NCI-H187 treated with DMSO at 0.1 percent for 48 hours (cell line): Measurements from ENCODE around the gene PRR20C.
"Not testable (repeated sequence)": the region's sequence is repeated elsewhere in the genome, so short reads cannot be mapped to it uniquely, and the experiment has no call there.

Experiments used
- DNase-seq: peaks from one replicate; lab custom pipeline; 2025; lab: John Stamatoyannopoulos, UW

PRR20C gene

DNA sequence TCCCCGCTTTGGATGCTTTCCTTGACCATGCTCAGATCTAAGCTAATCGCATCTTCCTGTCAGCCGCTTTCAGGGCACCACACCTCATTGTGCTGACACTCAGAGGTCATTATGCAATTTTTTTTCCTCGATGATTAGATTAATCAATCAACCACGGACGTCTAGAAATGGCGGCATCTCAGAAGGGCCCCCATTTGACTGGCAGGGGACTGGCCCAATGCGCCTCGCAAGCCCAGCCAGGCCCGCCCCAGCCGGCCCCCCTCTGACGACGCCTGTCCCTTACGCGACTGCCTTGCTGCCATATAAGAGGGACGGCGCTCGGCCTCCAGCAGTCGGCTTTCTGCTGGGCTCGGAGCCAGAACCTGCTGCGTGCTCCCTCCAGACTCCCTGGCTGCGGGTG lies at the start of gene PRR20C:
TSS of gene PRR20C (plus strand) at position 301 of the 400 bp plus-strand sequence. CDS start 387 bp downstream, outside the sequence.
- not testable (repeated sequence) for DNase-seq

DNA sequence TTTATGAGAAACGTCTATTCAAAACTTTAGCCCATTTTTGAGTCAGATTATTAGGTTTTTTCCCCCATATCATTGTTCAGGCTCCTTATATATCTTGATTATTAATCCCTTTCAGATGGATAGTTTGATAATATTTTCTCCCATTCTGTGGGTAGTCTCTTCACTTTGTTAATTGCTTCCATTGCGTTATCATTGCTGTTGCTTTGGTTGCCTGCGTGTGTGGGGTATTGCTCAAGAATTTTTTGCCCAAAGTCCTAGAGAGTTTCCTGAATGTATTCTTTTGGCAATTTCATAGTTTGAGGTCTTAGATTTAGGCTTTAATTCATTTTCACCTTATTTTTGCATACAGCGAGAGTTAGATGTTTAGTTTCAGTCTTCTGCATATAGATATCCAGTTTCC lies 38.9 kb upstream of the PRR20C start:
- no peak for DNase-seq

DNA sequence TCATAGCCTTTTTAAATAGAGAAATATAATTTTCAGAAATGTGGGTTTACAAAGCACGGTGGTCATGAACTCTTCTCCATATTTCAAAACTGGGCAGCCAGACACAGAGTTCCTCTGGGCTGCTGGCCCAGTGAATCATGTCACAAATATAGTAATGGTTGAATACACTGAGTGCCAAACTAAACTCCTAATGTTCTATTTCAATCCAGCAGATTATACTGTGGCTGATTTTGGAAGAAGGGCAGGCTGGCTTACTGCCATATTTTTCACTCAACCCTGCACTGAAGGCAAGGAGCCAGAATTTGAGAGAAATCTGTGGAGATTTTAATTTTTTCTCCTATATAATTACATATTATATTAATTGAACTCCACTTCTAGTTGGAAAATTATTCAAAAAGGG lies 30.2 kb upstream of the PRR20C start:
- DNase-seq, result no peak

DNA sequence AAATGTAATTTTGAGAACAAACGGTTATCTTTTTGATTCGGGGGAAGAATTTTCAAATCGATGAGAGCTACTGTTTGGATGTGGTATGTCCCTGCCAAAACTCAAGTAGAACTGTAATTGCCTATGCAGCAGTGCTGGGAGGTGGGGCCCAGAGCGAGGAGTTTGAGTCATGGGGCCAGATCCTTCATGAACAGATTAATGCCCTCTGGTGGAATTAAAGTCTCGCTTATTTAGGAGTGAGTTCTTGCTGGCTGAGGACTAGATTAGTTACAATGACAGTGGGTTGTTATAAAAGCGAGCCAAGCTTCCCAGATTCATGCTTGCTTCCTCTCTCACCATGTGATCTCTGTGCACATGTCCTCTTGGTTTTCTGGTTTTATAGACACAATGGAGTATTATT lies 25.0 kb upstream of the PRR20C start:
- no peak for DNase-seq

DNA sequence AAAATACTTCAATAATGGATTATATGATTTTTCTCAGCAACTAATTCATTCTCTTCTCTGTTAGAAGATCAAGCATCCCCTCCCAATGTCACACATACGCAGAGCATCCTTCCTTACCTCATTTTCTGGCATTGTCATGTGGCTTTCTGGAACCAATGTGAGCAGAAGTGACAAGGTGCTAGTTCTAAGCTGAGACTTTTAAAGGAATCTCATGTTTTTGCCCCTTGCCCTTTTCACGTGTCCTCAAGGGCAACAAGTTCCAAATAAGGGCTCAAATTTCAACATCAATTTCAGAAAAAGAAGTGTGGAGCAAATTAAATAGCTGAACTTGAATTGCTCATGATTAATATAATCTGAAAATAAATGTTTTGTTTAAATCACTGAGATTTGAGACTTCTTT lies 17.8 kb upstream of the PRR20C start:
- DNase-seq, result no peak

DNA sequence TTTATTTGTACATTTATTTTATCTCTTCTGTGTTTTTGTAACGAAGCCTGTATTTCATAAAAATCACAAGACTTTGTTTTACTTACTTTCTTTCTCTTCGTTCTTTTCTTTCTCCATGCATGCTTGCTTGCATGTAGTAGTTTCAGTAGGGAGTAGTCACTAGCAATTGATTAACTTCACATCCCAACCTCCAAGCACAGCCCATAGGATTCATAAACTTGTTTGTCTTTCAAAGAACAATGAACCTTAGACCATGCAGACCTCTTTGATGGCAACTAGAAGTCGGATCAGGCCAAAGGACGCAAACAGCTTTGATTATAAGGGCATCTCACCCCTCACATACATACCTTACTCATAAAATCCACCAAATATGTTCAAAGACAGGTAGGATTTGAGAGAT lies 16.3 kb upstream of the PRR20C start:
- no peak for DNase-seq

DNA sequence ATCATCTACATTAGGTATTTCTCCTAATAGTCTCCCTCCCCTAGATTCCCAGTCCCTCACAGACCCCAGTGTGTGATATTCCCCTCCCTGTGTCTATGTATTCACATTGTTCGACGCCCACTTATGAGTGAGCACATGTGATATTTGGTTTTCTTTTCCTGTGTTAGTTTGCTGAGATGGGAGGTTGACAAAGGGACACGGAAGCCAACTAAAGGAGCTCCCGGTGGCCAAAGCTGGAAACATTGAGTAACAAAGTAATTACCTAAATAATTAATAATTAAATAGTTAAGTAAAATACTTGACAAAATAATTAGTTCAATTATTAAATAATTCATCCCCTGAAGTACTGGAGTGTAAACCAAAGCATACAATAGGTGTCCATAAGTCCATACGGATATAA lies 14.9 kb upstream of the PRR20C start:
- DNase-seq, result no peak

DNA sequence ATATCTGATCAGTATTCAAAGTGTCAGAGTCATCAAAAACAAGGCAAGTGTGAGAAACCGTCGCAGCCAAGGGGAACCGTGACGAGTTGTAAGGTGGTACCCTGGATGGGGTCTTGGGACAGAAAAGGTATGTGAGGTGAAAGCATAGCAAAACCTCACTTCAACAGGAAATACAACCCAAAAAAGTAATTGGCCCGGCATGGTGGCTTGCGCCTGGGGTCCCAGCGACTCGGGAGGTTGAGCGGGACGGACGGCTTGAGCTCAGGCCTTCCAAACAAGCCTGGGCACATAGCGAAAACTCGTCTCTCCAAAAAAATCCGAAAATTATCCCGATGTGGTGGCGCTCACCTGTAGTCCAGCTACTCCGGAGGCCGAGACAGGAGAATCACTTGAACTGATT lies 14.1 kb upstream of the PRR20C start:
- not testable (repeated sequence) for DNase-seq

DNA sequence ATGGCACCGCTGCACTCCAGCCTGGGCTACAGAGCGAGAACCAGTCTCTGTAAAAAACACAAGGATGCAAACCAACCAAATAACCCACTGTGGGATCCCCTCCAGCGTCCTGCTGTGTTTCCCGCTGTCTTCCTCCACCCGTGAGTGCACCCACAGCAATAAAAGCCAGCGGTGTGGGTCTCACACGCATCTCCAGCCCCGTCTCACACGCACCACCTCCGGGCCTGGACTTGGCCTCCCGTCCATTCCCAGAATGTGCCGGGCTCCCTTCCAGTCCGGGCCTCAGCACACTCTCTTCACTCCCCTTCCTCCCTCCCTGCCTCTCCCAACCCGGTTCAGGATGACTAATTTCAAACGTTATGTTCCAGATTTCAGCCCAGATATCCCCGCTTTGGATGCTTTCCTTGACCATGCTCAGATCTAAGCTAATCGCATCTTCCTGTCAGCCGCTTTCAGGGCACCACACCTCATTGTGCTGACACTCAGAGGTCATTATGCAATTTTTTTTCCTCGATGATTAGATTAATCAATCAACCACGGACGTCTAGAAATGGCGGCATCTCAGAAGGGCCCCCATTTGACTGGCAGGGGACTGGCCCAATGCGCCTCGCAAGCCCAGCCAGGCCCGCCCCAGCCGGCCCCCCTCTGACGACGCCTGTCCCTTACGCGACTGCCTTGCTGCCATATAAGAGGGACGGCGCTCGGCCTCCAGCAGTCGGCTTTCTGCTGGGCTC lies 13.5 kb upstream of the PRR20C start, which contains the start of gene PRR20A:
TSS of gene PRR20A (plus strand) at position 684 of the 734 bp plus-strand sequence. CDS start 387 bp downstream, outside the sequence.
- not testable (repeated sequence) for DNase-seq

DNA sequence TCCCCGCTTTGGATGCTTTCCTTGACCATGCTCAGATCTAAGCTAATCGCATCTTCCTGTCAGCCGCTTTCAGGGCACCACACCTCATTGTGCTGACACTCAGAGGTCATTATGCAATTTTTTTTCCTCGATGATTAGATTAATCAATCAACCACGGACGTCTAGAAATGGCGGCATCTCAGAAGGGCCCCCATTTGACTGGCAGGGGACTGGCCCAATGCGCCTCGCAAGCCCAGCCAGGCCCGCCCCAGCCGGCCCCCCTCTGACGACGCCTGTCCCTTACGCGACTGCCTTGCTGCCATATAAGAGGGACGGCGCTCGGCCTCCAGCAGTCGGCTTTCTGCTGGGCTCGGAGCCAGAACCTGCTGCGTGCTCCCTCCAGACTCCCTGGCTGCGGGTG lies 6.7 kb upstream of the PRR20C start, which contains the start of gene PRR20B:
TSS of gene PRR20B (plus strand) at position 301 of the 400 bp plus-strand sequence. CDS start 387 bp downstream, outside the sequence.
- DNase-seq, result not testable (repeated sequence)

DNA sequence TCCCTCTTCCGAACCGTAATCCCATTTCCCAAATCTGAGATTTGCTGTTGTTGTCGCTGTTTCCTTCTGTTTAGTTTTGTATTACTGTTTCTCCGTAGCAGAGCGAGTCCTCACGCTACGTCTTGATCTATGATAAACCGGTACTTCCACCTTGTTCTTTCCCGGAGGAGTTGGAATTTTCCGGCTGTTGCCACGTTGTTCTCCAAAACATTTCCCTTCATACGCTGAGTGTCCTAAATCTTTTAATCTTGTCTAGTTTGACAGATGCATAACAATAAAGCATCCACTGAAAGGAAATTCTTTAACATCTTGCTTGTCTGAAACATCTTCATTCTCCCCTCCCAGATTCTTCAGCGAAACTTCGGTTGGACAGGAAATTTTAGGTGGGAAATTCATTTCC lies 5.8 kb upstream of the PRR20C start:
- DNase-seq, result not testable (repeated sequence)

DNA sequence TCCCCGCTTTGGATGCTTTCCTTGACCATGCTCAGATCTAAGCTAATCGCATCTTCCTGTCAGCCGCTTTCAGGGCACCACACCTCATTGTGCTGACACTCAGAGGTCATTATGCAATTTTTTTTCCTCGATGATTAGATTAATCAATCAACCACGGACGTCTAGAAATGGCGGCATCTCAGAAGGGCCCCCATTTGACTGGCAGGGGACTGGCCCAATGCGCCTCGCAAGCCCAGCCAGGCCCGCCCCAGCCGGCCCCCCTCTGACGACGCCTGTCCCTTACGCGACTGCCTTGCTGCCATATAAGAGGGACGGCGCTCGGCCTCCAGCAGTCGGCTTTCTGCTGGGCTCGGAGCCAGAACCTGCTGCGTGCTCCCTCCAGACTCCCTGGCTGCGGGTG lies 6.5 kb downstream of the PRR20C start, which contains the start of gene PRR20D:
TSS of gene PRR20D (plus strand) at position 301 of the 400 bp plus-strand sequence. CDS start 387 bp downstream, outside the sequence.
- not testable (repeated sequence) for DNase-seq

DNA sequence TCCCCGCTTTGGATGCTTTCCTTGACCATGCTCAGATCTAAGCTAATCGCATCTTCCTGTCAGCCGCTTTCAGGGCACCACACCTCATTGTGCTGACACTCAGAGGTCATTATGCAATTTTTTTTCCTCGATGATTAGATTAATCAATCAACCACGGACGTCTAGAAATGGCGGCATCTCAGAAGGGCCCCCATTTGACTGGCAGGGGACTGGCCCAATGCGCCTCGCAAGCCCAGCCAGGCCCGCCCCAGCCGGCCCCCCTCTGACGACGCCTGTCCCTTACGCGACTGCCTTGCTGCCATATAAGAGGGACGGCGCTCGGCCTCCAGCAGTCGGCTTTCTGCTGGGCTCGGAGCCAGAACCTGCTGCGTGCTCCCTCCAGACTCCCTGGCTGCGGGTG lies 13.0 kb downstream of the PRR20C start, which contains the start of gene PRR20E:
TSS of gene PRR20E (plus strand) at position 301 of the 400 bp plus-strand sequence. CDS start 387 bp downstream, outside the sequence.
- not testable (repeated sequence) for DNase-seq

DNA sequence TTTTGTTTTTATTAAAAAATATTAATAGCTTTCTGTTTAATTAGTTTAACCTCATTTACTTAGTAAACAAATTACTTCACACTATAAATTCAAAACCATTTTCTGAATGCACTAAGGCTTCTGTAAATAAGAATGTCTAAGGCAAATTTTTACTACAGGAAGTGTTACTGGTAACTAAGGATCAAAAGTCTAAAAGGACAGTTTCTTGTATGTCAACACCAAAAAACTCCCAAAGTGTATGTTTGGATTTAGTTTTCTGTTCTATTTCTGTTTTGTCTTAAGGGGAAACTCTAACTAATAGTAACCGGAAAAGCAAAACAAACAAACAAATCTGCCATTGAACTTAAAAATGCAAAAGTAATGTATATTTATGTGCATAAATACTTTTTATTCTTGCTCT lies 37.8 kb downstream of the PRR20C start:
- no peak for DNase-seq
